WERI-Rb-1 (cell line): Measurements from ENCODE around the gene NLRP11.
A peak's percentile ranks its signal among the peaks of the same experiment; 100 is the strongest.
"Not testable (repeated sequence)": the region's sequence is repeated elsewhere in the genome, so short reads cannot be mapped to it uniquely, and the experiment has no call there.

Experiments
- DNase-seq: peaks from one replicate; pipeline ENCODE4 v3.0.0-alpha.2; 2020
- H3K27ac ChIP-seq: fragments of 250-450 bp; sonication (Bioruptor Pico); 2 replicates; pipeline ENCODE4 v1.5.1; 2020; ENCODE audit warnings: mild to moderate bottlenecking, moderate library complexity
- H3K27me3 ChIP-seq: fragments of 250-450 bp; sonication (Bioruptor Pico); 2 replicates; pipeline ENCODE4 v1.5.1; 2021; ENCODE audit warnings: mild to moderate bottlenecking, low read depth, moderate library complexity; ENCODE audit not compliant: insufficient read depth, severe bottlenecking
- H3K36me3 ChIP-seq: fragments of 250-450 bp; sonication (Bioruptor Pico); 2 replicates; pipeline ENCODE4 v1.5.1; 2020; ENCODE audit warnings: mild to moderate bottlenecking, moderate library complexity
- H3K4me3 ChIP-seq: 2 replicates; pipeline ENCODE4 v1.5.1; 2011; ENCODE audit warnings: low read depth, mild to moderate bottlenecking, control low read depth, low read length
- H3K9me3 ChIP-seq: fragments of 250-450 bp; sonication (Bioruptor Pico); 2 replicates; pipeline ENCODE4 v1.5.1; 2021; ENCODE audit warnings: mild to moderate bottlenecking, moderate library complexity; ENCODE audit not compliant: severe bottlenecking
- TF ChIP-seq, protein P1 (sequence below): IDR thresholded peaks from 2 replicates; pipeline ENCODE4 v1.5.1; 2011; ENCODE audit warnings: low read depth, mild to moderate bottlenecking, control low read depth, inconsistent platforms, low read length

NLRP11 gene

DNA sequence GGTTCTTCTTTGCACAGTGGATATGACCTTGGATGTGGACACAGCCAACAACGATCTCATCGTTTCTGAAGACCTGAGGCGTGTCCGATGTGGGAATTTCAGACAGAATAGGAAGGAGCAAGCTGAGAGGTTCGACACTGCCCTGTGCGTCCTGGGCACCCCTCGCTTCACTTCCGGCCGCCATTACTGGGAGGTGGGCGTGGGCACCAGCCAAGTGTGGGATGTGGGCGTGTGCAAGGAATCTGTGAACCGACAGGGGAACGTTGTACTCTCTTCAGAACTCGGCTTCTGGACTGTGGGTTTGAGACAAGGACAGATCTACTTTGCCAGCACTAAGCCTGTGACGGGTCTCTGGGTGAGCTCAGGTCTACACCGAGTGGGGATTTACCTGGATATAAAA is 53.5 kb downstream of the NLRP11 start:
- peaks cover 74% of the 10 kb centered on the region for H3K27me3 ChIP-seq
- H3K27ac ChIP-seq: no peak overlapping the region
- H3K36me3 ChIP-seq: no peaks in the 10 kb centered on the region
- TF ChIP-seq, protein P1, sequence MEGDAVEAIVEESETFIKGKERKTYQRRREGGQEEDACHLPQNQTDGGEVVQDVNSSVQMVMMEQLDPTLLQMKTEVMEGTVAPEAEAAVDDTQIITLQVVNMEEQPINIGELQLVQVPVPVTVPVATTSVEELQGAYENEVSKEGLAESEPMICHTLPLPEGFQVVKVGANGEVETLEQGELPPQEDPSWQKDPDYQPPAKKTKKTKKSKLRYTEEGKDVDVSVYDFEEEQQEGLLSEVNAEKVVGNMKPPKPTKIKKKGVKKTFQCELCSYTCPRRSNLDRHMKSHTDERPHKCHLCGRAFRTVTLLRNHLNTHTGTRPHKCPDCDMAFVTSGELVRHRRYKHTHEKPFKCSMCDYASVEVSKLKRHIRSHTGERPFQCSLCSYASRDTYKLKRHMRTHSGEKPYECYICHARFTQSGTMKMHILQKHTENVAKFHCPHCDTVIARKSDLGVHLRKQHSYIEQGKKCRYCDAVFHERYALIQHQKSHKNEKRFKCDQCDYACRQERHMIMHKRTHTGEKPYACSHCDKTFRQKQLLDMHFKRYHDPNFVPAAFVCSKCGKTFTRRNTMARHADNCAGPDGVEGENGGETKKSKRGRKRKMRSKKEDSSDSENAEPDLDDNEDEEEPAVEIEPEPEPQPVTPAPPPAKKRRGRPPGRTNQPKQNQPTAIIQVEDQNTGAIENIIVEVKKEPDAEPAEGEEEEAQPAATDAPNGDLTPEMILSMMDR: no peak
- no peaks in the 10 kb centered on the region for H3K9me3 ChIP-seq
- H3K4me3 ChIP-seq: no peak overlapping the region
- no peak for DNase-seq

DNA sequence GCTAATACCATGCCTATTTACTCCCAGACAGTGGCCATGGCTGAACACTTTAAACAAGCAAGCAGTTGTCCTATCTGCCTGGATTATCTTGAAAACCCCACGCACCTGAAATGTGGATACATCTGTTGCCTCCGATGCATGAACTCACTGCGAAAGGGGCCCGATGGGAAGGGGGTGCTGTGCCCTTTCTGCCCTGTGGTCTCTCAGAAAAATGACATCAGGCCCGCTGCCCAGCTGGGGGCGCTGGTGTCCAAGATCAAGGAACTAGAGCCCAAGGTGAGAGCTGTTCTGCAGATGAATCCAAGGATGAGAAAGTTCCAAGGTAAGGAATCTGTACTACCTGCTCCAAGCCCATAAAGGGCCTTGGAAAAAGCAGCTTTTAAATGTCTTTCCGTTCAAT is 54.3 kb downstream of the NLRP11 start:
- peak; percentile 16 for DNase-seq
- TF ChIP-seq, protein P1: peak; percentile 41
- Histone ChIP-seq H3K9me3 (no peaks in the 10 kb centered on the region), H3K27ac (no peak overlapping the region), H3K4me3 (no peak overlapping the region), H3K36me3 (no peaks in the 10 kb centered on the region), H3K27me3 (peaks cover 70% of the 10 kb centered on the region)

DNA sequence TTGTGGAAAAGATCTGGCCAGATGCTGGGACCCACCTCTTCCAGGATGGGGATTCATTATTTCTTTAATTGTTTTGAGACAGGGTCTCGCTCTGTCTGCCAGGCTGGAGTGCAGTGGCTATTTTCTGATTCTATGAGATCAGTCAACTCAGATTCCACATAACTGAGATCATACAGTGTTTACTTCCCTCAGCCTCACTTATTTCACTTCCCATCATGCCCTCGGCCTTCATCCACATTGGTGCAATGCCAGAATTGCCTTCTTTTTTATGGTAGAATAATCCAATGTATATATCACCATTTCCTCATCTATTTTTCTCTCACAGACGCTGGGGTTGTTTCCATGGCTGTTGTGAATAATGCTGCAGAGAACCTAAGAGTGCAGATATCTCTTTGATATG is 62.2 kb downstream of the NLRP11 start:
- H3K27me3 ChIP-seq: peaks cover 20% of the 10 kb centered on the region
- DNase-seq, H3K36me3 ChIP-seq, H3K9me3 ChIP-seq, H3K27ac ChIP-seq, H3K4me3 ChIP-seq: not testable (repeated sequence)

DNA sequence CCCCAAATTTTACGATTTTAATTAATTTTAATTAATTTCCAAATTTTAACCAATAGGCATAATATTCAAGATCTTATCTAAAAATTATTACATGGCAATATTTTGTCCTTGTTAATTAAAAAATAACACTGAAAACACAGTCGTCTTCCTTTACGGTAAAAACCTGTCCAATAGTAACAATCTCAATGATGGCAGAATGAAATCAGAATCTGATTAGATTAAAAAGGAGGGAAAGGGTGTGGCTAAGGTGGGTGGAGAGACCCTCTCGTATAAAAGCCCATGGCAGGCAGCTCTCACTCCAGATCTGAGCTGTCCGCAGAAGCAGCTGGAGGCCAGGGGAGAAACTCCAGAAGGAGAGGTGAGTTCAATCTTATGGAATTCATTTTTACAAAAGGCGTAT is 63.0 kb downstream of the NLRP11 start, which contains the start of gene RFPL4AL1:
Gene RFPL4AL1 (plus strand): TSS at position 301 of the 400 bp plus-strand sequence. CDS start 2,687 bp downstream, outside the sequence.
- H3K36me3 ChIP-seq, H3K9me3 ChIP-seq, DNase-seq, H3K27ac ChIP-seq, H3K4me3 ChIP-seq: not testable (repeated sequence)
- H3K27me3 ChIP-seq: peaks cover 22% of the 10 kb centered on the region

DNA sequence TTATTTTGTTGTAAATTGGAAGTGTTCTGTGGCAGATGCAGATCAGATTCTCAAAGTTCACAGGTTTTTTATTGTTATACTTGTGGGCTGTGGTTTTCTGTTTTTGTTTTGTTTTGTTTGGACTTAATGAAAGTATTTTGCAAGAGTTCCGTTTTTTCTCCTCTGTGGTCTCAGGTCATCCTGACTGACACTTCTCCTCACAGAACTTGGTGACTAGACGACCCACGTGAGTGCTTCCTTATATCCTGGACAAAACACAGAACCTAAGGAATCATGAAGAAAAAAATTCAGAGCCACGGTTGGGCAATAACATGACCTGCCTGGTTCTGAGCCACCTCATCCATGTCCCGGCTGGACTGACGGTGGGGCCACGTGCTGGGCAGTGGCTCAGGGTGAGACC is 65.3 kb downstream of the NLRP11 start:
- H3K9me3 ChIP-seq: peaks cover 4% of the 10 kb centered on the region
- DNase-seq: no peak
- TF ChIP-seq, protein P1: no peak
- no peak overlapping the region for H3K4me3 ChIP-seq
- H3K27ac ChIP-seq: no peak overlapping the region
- peaks cover 22% of the 10 kb centered on the region for H3K27me3 ChIP-seq
- H3K36me3 ChIP-seq: no peaks in the 10 kb centered on the region

DNA sequence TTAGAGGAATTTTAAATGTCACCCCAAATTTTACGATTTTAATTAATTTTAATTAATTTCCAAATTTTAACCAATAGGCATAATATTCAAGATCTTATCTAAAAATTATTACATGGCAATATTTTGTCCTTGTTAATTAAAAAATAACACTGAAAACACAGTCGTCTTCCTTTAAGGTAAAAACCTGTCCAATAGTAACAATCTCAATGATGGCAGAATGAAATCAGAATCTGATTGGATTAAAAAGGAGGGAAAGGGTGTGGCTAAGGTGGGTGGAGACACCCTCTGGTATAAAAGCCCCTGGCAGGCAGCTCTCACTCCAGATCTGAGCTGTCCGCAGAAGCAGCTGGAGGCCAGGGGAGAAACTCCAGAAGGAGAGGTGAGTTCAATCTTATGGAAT is 73.0 kb downstream of the NLRP11 start, which contains the start of gene RFPL4A:
Gene RFPL4A (plus strand): TSS at position 301 of the 400 bp plus-strand sequence. CDS start 2,704 bp downstream, outside the sequence.
- H3K27ac ChIP-seq, H3K36me3 ChIP-seq, H3K4me3 ChIP-seq, DNase-seq, H3K9me3 ChIP-seq: not testable (repeated sequence)
- H3K27me3 ChIP-seq: peaks cover 34% of the 10 kb centered on the region

DNA sequence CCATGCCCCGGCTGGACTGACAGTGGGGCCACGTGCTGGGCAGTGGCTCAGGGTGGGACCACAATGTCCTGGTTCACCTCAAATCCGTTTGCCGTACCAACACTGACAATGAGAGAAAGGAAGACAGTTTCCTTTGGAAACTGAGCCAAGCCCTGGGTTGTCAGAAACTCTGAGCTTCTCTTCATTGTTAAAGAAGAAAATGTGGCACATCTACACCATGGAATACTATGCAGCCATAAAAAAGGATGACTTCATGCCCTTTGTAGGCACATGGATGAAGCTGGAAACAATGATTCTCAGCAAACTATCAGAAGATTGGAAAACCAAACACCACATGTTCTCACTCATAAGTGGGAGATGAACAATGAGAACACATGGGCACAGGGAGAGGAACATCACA is 75.0 kb downstream of the NLRP11 start:
- H3K9me3 ChIP-seq, H3K4me3 ChIP-seq, DNase-seq, H3K36me3 ChIP-seq, H3K27ac ChIP-seq: not testable (repeated sequence)
- peaks cover 51% of the 10 kb centered on the region for H3K27me3 ChIP-seq

DNA sequence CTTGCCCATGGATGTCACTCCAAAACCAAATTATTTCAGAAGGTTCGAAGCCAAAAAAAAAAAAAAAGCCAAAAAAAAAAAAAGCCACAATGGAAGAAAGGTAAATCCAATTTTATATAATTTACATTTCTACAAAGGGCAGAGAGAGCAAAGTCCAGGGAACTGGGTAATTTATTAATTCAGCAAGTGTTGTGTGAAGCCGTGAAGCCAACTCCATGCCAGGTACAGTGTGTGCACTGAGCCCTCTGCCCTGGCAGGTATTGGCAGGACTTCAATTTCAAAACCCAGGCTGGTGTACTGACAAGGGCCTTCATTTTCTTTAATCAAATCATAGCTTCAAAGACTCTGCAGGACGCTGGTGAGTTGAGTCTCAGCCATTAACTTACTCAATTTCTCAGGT is 78.4 kb downstream of the NLRP11 start:
- TF ChIP-seq, protein P1: no peak
- H3K9me3 ChIP-seq: no peaks in the 10 kb centered on the region

More for the DNA sequence above, 78.4 kb downstream of the NLRP11 start:
- no peak overlapping the region for H3K4me3 ChIP-seq
- DNase-seq: no peak
- no peaks in the 10 kb centered on the region for H3K36me3 ChIP-seq
- no peak overlapping the region for H3K27ac ChIP-seq
- H3K27me3 ChIP-seq: peaks cover 73% of the 10 kb centered on the region
